C4-2B (cell line): ENCODE results near the gene TSPAN9.

Source experiments
- H3K27ac ChIP-seq: fragments of 450-650 bp; 2 replicates; pipeline ENCODE4 v1.5.1; 2017
- CTCF ChIP-seq: fragments of 450-650 bp; conservative IDR thresholded peaks from 2 replicates; pipeline ENCODE4 v1.5.1; 2017; ENCODE audit warnings: mild to moderate bottlenecking
- ZFX ChIP-seq: fragments of 450-650 bp; IDR thresholded peaks from 2 replicates; pipeline ENCODE4 v1.6.1; 2017

Gene TSPAN9

GRCh38 chr12:3311491-3312103, 234.4 kb downstream of the TSPAN9 start:
- TF ChIP-seq ZFX = no peak
- H3K27ac ChIP-seq = no peak overlapping the region

DNA sequence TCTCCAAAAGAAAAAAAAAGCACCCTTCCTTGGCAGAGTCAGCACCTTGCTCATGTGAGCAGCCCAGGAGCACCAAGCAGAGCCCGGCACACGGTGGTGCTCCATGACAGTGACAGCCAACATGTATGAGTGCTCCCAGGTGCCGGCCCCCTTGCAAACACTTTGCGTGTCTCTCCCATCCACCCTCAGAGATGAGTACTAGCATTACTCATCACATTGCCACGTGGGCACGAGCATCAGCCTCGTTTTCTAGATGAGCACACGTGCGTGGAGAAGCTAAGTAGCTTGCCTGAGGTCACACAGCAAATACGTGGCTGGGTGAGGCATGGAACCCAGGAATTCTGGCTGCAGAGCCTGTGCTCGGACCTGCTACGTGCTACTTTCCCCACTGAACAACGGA, 235.9 kb downstream of the TSPAN9 start:
- H3K27ac ChIP-seq = no peak overlapping the region; the same call in 1 of the 2 replicates

GRCh38 chr12:3313675-3314663, 236.8 kb downstream of the TSPAN9 start:
- H3K27ac ChIP-seq = peak overlapping the region; percentile 52
- TF ChIP-seq ZFX (no peak), CTCF (no peak; the same call in 1 of the 2 replicates)

More for the DNA sequence above, 235.9 kb downstream of the TSPAN9 start:
- TF ChIP-seq ZFX = no peak
- no peak for TF ChIP-seq CTCF

DNA sequence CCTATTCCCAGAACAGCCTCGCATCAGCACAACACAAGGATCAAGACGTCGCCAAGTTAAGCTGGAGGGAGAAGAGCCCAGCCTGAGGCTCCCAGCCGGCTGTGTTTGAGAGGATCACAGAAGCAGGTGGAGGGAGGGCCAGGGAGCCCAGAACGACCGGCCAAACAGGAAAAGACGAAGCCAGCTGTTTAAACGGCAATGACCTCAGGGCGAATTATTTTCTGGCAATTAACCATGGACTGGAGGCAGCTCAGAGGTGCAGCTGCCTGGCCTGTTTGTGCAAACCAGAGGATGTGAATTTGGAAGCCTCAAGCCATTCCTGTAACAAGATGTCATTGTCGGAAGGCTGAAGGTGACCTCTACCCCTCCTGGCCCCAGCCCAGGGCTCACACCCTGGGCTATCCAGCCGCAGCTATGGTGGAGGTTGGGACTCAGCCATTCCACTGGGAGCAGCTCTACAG, 238.1 kb downstream of the TSPAN9 start:
- H3K27ac ChIP-seq = peak overlapping the region; percentile 52
- no peak for TF ChIP-seq CTCF
- no peak for TF ChIP-seq ZFX

DNA sequence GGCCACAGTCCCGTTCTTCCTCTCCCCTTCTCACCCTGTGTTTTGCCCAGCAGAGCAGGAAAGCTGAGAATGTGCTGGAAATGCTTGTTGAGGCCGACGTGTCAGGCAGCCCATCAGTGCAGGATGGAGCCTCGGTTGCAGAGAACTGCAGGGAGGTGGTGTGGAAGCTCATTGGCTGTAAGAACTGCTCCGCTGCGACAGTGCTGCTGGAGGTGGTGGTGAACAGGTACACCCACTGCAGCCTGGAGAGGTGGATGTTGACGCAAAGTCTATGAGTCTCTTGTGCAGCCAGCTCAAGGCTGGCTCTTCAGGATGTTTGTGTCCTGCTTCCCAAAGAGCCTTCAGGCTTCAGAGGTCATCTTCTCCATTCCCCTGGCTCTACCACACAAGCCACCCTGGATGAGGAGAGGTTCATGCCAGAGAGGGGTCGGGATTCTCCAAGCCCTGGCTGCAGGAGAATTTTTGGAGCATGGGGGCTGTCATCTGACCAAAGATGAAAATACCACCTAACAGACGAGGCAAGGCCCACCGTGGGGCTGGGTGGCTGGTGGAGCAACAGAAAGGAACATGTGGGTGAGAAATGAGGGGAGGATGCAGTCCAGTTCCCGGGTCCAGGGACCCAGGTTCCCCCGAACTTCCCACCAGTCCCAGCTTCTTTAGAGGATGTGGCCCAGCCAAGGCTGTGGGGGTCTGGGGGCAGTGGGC, 239.7 kb downstream of the TSPAN9 start:
- TF ChIP-seq CTCF (no peak), ZFX (no peak)
- H3K27ac ChIP-seq = no peak overlapping the region; the same call in 1 of the 2 replicates

GRCh38 chr12:3317481-3317815, 240.3 kb downstream of the TSPAN9 start:
- no peak overlapping the region for H3K27ac ChIP-seq
- no peak for TF ChIP-seq CTCF

GRCh38 chr12:3317841-3318501, 240.8 kb downstream of the TSPAN9 start:
- no peak for TF ChIP-seq ZFX
- TF ChIP-seq CTCF = no peak
- no peak overlapping the region for H3K27ac ChIP-seq
